Measurements from ENCODE around the gene LIMS2.

LIMS2 gene, protein sequence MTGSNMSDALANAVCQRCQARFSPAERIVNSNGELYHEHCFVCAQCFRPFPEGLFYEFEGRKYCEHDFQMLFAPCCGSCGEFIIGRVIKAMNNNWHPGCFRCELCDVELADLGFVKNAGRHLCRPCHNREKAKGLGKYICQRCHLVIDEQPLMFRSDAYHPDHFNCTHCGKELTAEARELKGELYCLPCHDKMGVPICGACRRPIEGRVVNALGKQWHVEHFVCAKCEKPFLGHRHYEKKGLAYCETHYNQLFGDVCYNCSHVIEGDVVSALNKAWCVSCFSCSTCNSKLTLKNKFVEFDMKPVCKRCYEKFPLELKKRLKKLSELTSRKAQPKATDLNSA

GRCh38 chr2:127675331-127676261 lies at the start of gene LIMS2:
Gene LIMS2, minus strand, starts transcription at chr2:127675530. Its CDS starts 506 bp downstream, at chr2:127675024.
- no peak for DNase-seq

DNA sequence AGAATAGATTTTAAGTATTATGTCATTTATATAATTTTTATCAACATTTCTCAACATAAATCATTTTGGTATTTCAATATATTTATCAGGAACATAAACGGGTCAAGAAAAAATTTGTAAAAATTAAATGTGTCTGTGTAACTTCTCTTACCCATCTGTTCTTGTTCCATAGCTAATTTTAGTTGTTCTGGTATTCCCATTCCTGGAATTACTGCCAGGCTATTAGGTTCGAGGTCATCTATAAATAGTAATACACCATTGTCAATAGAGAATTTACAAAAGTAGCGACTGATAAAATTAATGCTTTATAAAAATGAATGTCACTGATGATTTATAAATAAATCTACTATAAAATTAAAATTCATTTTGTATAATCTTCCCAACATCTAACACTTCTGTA lies 47.5 kb upstream of the LIMS2 start:
- no peak for DNase-seq

DNA sequence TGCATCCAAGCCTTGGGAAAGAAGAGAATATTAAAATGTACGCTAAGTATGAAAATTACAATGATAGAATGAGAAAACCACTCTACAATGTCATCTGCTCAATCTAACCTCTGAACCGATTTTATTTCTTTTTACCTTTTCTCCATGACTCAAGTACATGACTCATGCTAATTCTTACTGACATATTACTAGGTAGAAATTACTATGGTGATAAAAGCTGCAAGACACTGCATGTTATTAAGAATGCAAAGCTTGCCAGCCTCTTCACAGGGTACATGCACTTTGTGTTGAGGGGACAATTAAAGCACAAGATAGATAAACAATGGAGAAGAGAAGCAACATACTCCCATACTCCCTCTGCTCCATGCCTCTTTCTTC lies 46.6 kb upstream of the LIMS2 start:
- DNase-seq: no peak

- DNase-seq: no peak
Measured at GRCh38 chr2:127721311-127721977, 46.1 kb upstream of the LIMS2 start.

- no peak for DNase-seq
Measured at GRCh38 chr2:127719301-127720218, 44.2 kb upstream of the LIMS2 start.

GRCh38 chr2:127718271-127718670 lies 42.9 kb upstream of the LIMS2 start:
- DNase-seq: no peak

GRCh38 chr2:127715778-127716449 lies 40.6 kb upstream of the LIMS2 start:
- no peak for DNase-seq

GRCh38 chr2:127713562-127713961 lies 38.2 kb upstream of the LIMS2 start:
- DNase-seq: no peak

- DNase-seq: no peak
Measured at GRCh38 chr2:127712999-127713398, 37.7 kb upstream of the LIMS2 start.

GRCh38 chr2:127709336-127709735 lies 34.0 kb upstream of the LIMS2 start:
- DNase-seq: no peak

DNA sequence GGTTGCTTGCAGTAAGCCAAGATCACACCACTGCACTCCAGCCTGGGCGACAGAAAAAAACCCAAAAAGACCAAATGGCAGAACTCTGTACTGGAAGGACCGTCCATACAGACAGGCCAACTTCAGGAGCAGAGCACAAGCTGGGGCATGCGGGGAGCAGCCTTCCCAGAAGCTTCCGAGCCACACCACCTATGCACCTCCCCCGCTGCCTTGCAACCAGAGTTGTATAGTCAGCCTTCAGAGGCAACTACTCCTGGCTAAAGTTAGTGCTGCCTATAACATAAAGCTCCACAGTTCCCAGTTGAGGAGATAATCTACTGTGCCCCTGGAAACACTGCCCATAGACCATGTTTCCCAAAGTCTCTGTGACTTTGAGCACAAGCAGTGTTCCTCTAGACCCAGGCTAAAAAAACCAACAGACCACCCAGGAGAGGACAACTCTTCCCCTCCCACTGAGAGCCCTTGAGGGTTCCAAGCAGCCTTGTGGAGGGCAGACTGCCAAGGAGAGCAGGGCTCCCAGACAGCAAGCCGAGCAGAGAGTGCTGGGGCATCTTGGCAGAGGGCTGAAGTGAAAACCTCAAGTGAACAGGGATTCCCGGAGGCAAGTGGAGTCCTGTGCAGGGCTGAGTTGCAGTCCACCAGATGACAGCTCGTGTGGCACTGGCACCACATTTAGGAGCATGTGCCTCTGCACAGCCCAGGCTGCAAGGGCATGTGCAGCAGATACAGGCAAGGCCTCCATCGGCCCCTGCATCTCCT lies 32.7 kb upstream of the LIMS2 start:
- DNase-seq: no peak

GRCh38 chr2:127706215-127706990 lies 31.1 kb upstream of the LIMS2 start:
- no peak for DNase-seq

- no peak for DNase-seq
Measured at GRCh38 chr2:127705391-127706065, 30.2 kb upstream of the LIMS2 start.

DNA sequence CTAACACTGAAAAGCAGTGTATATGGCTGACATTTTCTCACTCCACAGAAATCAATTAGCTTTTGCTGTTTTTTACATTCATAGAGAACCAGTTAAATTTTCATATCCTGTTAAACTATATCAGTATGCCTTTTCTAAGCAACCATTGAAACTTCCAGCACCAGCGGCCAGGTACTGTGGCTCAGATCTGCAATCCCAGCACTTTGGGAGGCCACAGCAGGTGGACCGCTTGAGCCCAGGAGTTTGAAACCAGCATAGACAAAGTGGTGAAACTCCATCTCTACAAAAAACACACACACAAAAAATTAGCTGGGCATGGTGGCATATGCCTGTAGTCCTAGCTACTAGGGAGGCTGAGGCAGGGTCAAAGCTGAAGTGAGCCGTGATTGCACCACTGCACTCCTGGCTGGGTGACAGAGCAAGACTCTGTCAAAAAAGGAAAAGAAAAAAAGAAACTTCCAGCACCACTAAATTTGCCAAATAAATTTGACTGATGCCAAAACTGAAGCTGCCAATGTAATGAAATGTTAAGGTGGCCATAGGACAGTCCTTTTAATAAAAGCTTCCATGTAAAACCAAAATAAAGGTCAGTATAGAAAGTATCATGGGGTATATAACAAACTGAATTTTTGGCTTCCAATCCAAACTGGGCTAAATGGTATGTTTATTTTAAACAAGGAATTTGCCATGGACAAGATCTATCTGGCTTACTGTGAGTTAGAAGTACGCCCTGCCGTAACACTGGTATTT lies 29.5 kb upstream of the LIMS2 start:
- no peak for DNase-seq

GRCh38 chr2:127703282-127703681 lies 28.0 kb upstream of the LIMS2 start:
- DNase-seq: no peak

DNA sequence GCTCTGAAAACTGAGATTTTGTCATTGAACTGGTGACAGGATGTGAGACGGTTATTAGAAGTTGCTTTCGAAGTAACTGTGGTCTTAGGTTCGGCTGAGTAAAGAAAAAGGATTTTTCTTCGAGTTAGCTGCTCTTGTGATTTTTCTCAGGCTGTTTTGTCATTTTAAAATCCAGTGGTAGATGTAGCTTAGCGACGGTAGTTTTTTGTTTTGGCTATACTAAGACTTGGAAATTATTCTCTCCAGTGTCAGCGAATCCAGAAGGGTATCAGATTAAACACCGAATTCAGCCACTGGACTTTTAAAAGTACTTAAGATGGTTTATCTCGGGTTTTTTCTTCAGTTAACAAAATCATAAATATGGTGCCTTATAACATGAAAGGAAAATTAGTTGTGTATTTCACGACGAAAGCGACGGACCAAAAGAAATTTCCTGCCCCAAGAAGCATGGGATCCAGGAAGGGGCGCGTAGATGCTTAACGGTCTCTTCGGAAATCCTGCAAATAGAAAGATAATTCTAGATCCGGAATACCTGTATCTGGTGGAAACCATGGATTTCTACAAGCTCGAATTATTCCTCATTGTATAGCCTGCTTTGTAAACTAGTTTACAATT lies 27.2 kb upstream of the LIMS2 start:
- no peak for DNase-seq

DNA sequence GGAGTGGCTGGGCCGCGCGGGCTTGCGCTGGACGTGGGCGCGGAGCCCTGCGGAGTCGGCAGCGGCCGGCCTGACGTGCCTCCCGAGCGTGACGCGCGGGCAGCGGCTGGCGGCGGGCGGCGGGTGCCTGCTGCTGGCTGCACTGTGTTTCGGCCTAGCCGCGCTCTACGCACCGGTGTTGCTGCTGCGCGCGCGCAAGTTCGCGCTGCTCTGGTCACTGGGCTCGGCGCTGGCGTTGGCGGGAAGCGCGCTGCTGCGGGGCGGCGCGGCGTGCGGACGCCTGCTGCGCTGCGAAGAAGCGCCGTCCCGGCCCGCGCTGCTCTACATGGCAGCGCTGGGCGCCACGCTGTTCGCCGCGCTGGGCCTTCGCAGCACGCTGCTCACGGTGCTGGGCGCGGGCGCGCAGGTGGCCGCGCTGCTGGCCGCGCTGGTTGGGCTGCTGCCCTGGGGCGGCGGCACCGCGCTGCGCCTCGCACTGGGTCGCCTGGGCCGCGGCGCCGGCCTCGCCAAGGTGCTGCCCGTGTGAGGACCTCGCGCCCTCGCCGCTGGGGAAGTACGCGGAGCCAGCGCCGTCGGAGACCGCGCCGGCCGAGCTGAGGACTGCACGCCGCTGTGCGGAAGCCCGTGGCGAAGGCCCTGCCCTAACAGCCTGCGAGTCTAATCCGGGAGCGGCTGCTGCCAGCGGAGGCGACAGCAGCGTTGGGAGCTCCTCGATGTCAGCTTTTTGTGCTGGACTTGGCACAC lies 26.5 kb upstream of the LIMS2 start:
- peak; percentile 42 for DNase-seq

Measured in NCI-H1436 (cell line).